SIG-M5 treated with dmso at 0.1 percent for 504 hours (cell line): ENCODE data around the gene TRAPPC14.
"Not testable (repeated sequence)": the region's sequence is repeated elsewhere in the genome, so short reads cannot be mapped to it uniquely, and the experiment has no call there.

ENCODE experiments used
- DNase-seq: peaks from one replicate; lab custom pipeline; 2025; ENCODE audit not compliant: unreplicated experiment; lab: John Stamatoyannopoulos, UW

Gene TRAPPC14

GRCh38 chr7:100154651-100155491 lies 3.7 kb downstream of the TRAPPC14 start:
- no peak for DNase-seq

- DNase-seq, result no peak
These were observed 4.6 kb downstream of the TRAPPC14 start for GRCh38 chr7:100153708-100154535.

- no peak for DNase-seq
These were observed 5.4 kb downstream of the TRAPPC14 start for GRCh38 chr7:100152937-100153666.

DNA sequence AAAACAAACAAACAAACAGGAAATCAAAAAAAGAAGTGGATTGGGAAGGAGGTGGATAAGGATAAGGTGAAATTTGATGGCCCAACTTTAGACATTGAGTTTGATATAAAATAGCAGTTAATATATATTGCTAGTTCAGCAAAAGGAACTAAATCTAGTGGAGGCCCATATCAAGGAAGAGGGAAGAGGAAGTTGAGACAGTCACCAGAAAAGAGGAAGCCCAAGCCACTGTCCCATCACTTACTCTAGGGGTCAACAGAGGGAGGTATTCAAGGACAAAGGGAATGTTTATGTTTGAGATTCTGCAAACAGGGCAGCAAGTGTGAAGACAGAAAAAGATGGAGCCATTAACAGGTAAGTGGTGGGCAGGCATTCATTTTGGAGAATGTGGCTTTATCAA lies 6.1 kb downstream of the TRAPPC14 start:
- peak; percentile 90 for DNase-seq

DNA sequence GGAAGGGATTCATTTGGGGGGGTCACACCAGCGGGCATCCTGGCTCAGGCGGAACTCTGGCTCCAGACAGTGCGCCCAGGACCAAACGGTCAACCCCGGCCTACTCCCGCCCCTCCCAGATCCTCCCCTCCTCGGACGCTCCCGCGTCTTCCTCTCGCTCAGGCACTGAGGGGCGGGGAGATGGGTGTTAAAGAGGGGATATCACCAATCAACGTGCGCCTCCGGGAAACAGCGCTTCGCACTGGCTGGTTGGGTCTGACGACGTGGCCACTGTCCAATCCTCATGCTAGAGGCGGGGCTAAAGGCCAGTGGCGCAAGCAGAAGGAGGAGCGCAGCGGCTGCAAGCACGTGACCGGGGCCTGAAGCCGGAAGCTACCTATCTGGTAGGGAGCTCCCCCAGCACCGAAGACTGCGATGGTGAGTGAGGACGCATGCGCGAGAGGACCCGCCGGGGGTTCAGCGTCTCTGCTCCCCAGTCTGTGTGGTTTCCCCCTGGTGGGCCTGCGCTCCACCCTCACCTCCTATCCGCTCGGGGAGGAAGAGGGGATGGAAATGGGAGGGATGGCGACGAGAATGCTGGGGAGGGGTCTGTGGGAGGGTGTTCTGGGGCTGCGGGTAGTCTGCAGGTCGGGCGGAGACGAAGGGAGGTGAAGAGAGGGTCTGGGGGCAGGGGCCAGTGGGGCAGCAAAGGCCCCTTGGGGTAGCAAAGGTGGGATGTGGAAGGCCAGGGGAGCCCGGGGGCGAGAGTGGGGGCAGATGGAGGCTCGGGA lies 9.8 kb downstream of the TRAPPC14 start, which contains the start of gene LAMTOR4:
LAMTOR4 (plus strand) TSS at position 360 of the 770 bp plus-strand sequence; CDS start at position 415, 55 bp downstream.
- peak; percentile 99 for DNase-seq

GRCh38 chr7:100148225-100148558 lies 10.3 kb downstream of the TRAPPC14 start:
- no peak for DNase-seq

DNA sequence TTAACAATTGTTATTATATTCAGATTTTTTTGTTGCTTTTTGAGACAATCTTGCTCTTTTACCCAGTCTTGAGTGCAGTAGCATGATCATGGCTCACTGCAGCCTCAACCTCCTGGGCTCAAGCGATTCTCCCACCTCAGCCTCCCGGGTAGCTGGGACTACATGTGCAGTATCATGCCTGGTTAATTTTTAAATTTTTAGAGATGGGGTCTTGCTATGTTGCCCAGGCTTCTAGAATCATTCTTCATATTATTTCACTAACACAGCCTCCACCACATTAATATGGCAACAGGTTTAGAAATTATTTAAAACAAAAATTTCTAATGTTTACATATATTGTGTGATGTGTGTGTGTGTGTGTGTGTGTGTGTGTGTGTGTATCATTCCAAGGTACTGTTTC lies 11.2 kb downstream of the TRAPPC14 start:
- DNase-seq, result no peak

DNA sequence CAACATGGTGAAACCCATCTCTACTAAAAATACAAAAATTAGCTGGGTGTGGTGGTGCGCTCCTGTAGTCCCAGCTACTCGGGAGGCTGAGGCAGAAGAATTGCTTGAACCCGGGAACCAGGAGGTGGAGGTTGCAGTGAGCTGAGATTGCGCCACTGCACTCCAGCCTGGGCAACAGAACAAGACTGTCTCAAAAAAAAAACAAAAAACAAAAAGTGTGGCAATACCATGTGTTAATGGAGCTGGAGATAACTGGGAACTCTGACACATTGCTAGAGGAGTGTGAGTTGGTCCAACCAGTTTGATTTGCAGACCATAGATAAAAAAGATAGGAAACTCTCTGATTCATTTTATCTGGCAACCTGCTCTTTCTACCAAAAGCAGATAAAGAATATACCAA lies 12.2 kb downstream of the TRAPPC14 start:
- DNase-seq, result peak; percentile 54

DNA sequence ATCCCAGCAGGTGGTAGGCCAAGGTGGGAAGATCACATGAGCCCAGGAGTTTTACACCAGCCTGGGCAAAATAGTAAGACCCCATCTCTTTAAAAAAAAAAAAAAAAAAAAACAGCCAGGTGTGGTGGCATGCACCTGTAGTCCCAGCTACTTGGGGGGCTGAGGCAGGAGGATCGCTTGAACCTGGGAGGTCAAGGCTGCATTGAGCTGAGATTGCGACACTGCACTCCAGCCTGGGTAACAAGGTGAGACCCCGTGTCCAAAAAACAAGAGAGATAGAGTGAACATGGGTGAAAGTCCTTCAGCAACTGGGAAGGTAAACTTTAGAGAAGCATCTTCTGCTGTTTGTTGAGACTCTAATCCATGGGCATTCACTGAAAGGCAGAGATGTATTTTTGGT lies 16.1 kb downstream of the TRAPPC14 start:
- DNase-seq, result no peak

GRCh38 chr7:100141555-100141949 lies 17.0 kb downstream of the TRAPPC14 start:
- no peak for DNase-seq

DNA sequence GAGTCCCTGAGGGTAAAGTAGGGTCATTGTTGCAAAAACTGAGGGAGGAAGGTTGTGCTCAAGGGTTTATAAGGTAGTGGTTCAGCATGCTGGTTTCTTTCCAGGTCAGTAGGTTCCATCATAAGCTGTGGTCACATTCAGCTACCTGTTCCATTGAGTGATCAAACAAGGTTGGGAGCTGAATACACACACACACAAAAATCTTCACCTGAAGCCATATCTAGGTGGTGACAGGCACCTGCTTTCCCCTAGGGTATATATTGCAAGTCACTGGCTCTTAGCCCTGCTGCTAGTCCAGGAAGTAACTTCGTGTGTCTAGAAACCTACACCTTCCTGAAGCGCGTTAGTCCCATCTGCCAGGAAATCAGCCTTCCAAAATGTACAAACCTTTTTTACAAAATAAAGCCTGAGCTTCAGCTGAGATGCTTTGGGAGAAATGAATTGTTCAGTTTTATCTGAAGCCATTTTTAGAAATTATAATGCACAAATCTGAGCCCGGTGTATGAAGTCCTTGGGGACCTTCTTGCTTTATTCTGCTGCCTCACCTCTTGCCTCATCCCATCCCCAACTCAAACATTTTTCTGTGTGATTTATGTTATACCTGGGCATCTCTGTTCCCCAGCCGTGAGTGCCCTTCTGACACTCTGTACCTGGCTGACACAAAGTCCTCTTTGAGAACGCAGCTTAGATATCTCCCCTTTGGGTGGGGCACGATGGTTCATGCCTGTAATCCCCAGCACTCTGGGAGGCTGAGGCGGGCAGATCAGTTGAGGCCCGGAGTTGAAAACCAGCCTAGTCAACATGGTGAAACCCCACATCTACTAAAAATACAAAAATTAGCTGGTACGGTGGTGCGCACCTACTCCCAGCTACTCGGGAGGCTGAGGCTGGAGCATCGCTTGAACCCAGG lies 20.4 kb downstream of the TRAPPC14 start:
- no peak for DNase-seq

DNA sequence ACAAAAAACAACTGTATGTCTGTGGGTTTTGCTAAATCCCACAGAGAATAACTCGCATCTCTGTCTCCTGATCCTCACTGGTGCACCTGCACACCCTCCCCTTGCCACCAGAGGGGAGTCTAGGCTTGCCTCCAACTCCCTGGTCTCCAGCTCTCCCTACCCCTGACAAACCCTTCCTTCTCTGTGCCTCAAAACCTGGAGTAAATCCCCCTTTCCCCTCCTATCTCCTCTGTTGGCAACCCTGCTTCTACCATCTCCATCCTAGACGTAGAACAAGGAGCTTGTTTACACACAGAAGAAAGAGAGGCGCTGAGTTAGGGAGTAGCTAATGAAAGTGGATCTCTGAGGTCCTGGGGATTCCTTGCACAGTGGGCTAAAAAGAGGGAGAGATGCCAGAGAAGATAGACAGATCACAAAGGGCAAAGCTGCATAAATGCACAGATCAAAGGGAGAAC lies 25.8 kb downstream of the TRAPPC14 start:
- peak; percentile 62 for DNase-seq

GRCh38 chr7:100132126-100132525 lies 26.4 kb downstream of the TRAPPC14 start:
- no peak for DNase-seq

GRCh38 chr7:100130608-100131453 lies 27.7 kb downstream of the TRAPPC14 start:
- peak; percentile 43 for DNase-seq

GRCh38 chr7:100130220-100130607 lies 28.3 kb downstream of the TRAPPC14 start:
- not testable (repeated sequence) for DNase-seq

- DNase-seq, result no peak
These were observed 29.9 kb downstream of the TRAPPC14 start for GRCh38 chr7:100128637-100128963.

DNA sequence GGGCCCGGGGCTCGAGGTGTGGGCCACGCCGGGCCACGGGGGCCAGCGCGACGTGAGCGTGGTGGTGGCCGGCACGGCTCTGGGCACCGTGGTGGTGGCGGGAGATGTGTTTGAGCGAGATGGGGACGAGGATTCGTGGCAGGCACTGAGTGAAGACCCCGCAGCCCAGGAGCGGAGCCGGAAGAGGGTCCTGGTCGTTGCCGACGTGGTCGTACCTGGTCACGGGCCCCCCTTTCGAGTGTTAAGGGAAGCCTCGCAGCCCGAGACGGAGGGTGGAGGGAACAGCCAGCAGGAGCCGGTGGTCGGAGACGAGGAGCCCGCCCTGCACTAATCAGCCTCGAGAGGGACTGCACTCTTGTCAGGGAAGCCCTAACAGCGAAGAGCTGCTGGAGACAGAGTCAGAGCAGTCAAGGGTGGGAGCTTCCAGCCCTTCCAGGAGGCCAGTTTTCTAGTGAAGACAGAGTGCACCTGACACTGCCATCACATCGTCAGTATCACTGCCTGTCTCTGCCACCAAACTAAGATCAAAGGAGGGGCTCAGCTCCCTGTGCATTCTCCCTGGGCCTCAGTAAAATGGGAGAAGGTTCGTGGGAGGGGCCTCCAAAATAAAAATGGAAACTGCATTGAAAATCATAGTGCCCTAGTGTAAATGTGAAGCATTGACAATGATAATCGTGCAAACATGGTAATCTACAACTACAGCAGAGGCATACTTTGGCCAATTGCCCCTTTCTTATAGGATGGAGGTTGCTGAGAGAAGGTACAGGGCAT lies 30.5 kb downstream of the TRAPPC14 start:
- DNase-seq, result no peak
